HCEC 1CT (cell line): ENCODE results near the gene KRTAP10-7.
"Not testable (repeated sequence)": the region's sequence is repeated elsewhere in the genome, so short reads cannot be mapped to it uniquely, and the experiment has no call there.

Source experiments
- DNase-seq: peaks from one replicate; pipeline ENCODE4 v3.0.0-alpha.2; 2017

The KRTAP10-7 gene

GRCh38 chr21:44600118-44600978 lies at the start of gene KRTAP10-7:
KRTAP10-7 (plus strand) TSS chr21:44600597; CDS start chr21:44600622, 25 bp downstream.
- not testable (repeated sequence) for DNase-seq

- no peak for DNase-seq
Measured at GRCh38 chr21:44550807-44551206, 49.6 kb upstream of the KRTAP10-7 start.

- no peak for DNase-seq
Measured at GRCh38 chr21:44551340-44551961, 48.9 kb upstream of the KRTAP10-7 start, which contains the start of gene KRTAP10-2. KRTAP10-2 (minus strand) TSS chr21:44551505; CDS start chr21:44551458, 47 bp downstream.

GRCh38 chr21:44552136-44552535 lies 48.3 kb upstream of the KRTAP10-7 start:
- DNase-seq = no peak

- no peak for DNase-seq
Measured at GRCh38 chr21:44552681-44553080, 47.7 kb upstream of the KRTAP10-7 start.

- no peak for DNase-seq
Measured at GRCh38 chr21:44555200-44555875, 45.1 kb upstream of the KRTAP10-7 start.

- no peak for DNase-seq
Measured at GRCh38 chr21:44556879-44557278, 43.5 kb upstream of the KRTAP10-7 start.

GRCh38 chr21:44557491-44558328 lies 42.7 kb upstream of the KRTAP10-7 start:
- no peak for DNase-seq

- not testable (repeated sequence) for DNase-seq
Measured at GRCh38 chr21:44558329-44558675, 42.1 kb upstream of the KRTAP10-7 start.

- no peak for DNase-seq
Measured at GRCh38 chr21:44558695-44559094, 41.7 kb upstream of the KRTAP10-7 start, which contains the start of gene KRTAP10-3. KRTAP10-3 (minus strand) TSS chr21:44558795; CDS start chr21:44558715, 80 bp downstream.

- no peak for DNase-seq
Measured at GRCh38 chr21:44564099-44564498, 36.3 kb upstream of the KRTAP10-7 start.

- DNase-seq = no peak
Measured at GRCh38 chr21:44564886-44565598, 35.4 kb upstream of the KRTAP10-7 start.

- DNase-seq = no peak
Measured at GRCh38 chr21:44566403-44566802, 34.0 kb upstream of the KRTAP10-7 start.

GRCh38 chr21:44567481-44568171 lies 32.8 kb upstream of the KRTAP10-7 start:
- no peak for DNase-seq

- no peak for DNase-seq
Measured at GRCh38 chr21:44568261-44568660, 32.1 kb upstream of the KRTAP10-7 start.

GRCh38 chr21:44568667-44569556 lies 31.5 kb upstream of the KRTAP10-7 start:
- DNase-seq = no peak

GRCh38 chr21:44569861-44570517 lies 30.4 kb upstream of the KRTAP10-7 start:
- DNase-seq = no peak

GRCh38 chr21:44571296-44571695 lies 29.1 kb upstream of the KRTAP10-7 start:
- DNase-seq = no peak
